ENCODE measurements around the gene RBM19. TPM values are rescaled to one million over a fixed set of nuclear protein-coding genes. Genes with fewer than 3 reads are reported as not detected.

Gene RBM19
- total and polyA plus RNA-seq, 2 of the 4 experiments (the other 2 are of a cell fraction): 18.7 to 19.2 TPM

- Histone ChIP-seq H2BK120ac (ENCODE audit: low read depth, low read length) (peak overlapping the region; percentile 85), H2AFZ (replicated peaks; ENCODE audit: low read length, poor library complexity) (peak overlapping the region; percentile 79), H3K4ac (ENCODE audit: low read depth, low read length) (peak overlapping the region; percentile 81), H3K14ac (replicated peaks; ENCODE audit: low read depth, low read length) (peak overlapping the region; percentile 83; the same call in 1 of the 2 replicates), H3K36me3 (ENCODE audit: control insufficient read depth, insufficient read depth, low read length) (no peaks in the 10 kb centered on the region), H3K27me3 (ENCODE audit: control insufficient read depth, insufficient read depth, low read length) (no peaks in the 10 kb centered on the region), H3K9ac (ENCODE audit: low read depth, low read length) (no peak overlapping the region), H2BK15ac (ENCODE audit: low read depth, low read length) (no peak overlapping the region; the same call in 2 of the 3 replicates), H2BK5ac (ENCODE audit: low read depth, low read length, poor library complexity, severe bottlenecking) (peak overlapping the region; percentile 65), H3K56ac (ENCODE audit: extremely low read depth, insufficient read depth, low read length) (no peak overlapping the region; the same call in 1 of the 2 replicates), H4K20me1 (ENCODE audit: insufficient read depth, low read length) (no peaks in the 10 kb centered on the region), H4K8ac (ENCODE audit: low read depth in 2 of 2, low read length in 2 of 2) (peak overlapping the region in 1 of 2 experiments; percentile 51; a peak in 1 of 4 replicates), H3K9me1 (ENCODE audit: insufficient read depth, low read length) (peaks cover 30% of the 10 kb centered on the region), H3K23ac (ENCODE audit: low read depth, low read length) (no peak overlapping the region), H3K4me2 (ENCODE audit: low read depth, low read length) (peak overlapping the region; percentile 62), H3K9me3 (ENCODE audit: control insufficient read depth, insufficient read depth, low read length) (no peaks in the 10 kb centered on the region), H3K27ac (ENCODE audit: insufficient read depth, low read length) (peak overlapping the region; percentile 18; the same call in 1 of the 2 replicates), H2BK20ac (ENCODE audit: low read depth, low read length) (peak overlapping the region; percentile 61; the same call in 1 of the 2 replicates), H4K5ac (ENCODE audit: low read depth, low read length) (peak overlapping the region; percentile 33), H3K79me1 (ENCODE audit: low read depth in 1 of 2, low read length in 2 of 2) (peaks cover 0 to 9% of the 10 kb centered on the region in 2 experiments; a peak in 1 of 4 replicates), H4K91ac (ENCODE audit: insufficient read depth, low read depth, low read length) (peak overlapping the region; percentile 66), H3K4me1 (ENCODE audit: control insufficient read depth, insufficient read depth, low read length) (peaks cover 21% of the 10 kb centered on the region), H3K4me3 (ENCODE audit: insufficient read depth, low read depth, low read length) (no peak overlapping the region), H2AK9ac (replicated peaks; ENCODE audit: low read depth, low read length, poor library complexity) (peak overlapping the region; percentile 52), H3K18ac (ENCODE audit: low read depth, low read length) (no peak overlapping the region; the same call in 1 of the 2 replicates), H2AK5ac (ENCODE audit: low read depth, low read length) (peak overlapping the region; percentile 28; the same call in 1 of the 2 replicates)
- CTCF ChIA-PET: interaction anchor here (0.6 kb wide), 1 partner anchor 75 kb away, joined by 7 read pairs; no protein-coding TSS in a partner anchor
- intact Hi-C loops (cut with micrococcal nuclease) (no loop called here), in situ Hi-C loops (cut with MboI; ENCODE audit: low sequenced_read_pairs) (no loop called here), dilution Hi-C loops (cut with HindIII; ENCODE audit: low sequenced_read_pairs, unreplicated experiment) (no loop called here)
- POLR2A ChIA-PET (ENCODE audit: unreplicated experiment): interaction anchor here (0.7 kb wide), 1 partner anchor 44 kb away, joined by 4 read pairs; no protein-coding TSS in a partner anchor
- ATAC-seq (ENCODE audit: low read depth) (peak; percentile 77), DNase-seq (peak; percentile 94)
- no TSS peak for BruUV-seq (replicated peaks)
- WGBS, 2 experiments (ENCODE audit: extremely low coverage in 2 of 2, insufficient read length in 1 of 2): no CpG with 5 or more reads among the region's 18 CpGs
- TF ChIP-seq CEBPB (IDR thresholded peaks at IDR 0.05; ENCODE audit: low read depth, low read length) (peak; percentile 34; the same call in 1 of the 2 replicates), BHLHE40 (IDR thresholded peaks at IDR 0.05; ENCODE audit: low read depth, low read length) (peak; percentile 48), FOS (IDR thresholded peaks at IDR 0.05; ENCODE audit: low read depth, low read length) (peak; percentile 74), RCOR1 (IDR thresholded peaks at IDR 0.05; ENCODE audit: insufficient replicate concordance, low read length) (peak; percentile 50), MAFK (IDR thresholded peaks at IDR 0.05; ENCODE audit: low read depth, low read length) (no peak), POLR2A (IDR thresholded peaks at IDR 0.05; ENCODE audit: low read depth, low read length) (no peak), MAZ (IDR thresholded peaks at IDR 0.05; ENCODE audit: borderline replicate concordance, low read depth, low read length) (peak; percentile 85)
Observed at GRCh38 chr12:113862590-113863454, 103.3 kb downstream of the RBM19 start.
